HUDEP-2 (cell line): ENCODE results near the gene RPLP2.

Source experiments
- DNase-seq, 76 experiments: peaks; one replicate each; lab custom pipeline; 2025; ENCODE audit not compliant: unreplicated experiment in 76 of 76; lab: John Stamatoyannopoulos, UW

The RPLP2 gene

DNA sequence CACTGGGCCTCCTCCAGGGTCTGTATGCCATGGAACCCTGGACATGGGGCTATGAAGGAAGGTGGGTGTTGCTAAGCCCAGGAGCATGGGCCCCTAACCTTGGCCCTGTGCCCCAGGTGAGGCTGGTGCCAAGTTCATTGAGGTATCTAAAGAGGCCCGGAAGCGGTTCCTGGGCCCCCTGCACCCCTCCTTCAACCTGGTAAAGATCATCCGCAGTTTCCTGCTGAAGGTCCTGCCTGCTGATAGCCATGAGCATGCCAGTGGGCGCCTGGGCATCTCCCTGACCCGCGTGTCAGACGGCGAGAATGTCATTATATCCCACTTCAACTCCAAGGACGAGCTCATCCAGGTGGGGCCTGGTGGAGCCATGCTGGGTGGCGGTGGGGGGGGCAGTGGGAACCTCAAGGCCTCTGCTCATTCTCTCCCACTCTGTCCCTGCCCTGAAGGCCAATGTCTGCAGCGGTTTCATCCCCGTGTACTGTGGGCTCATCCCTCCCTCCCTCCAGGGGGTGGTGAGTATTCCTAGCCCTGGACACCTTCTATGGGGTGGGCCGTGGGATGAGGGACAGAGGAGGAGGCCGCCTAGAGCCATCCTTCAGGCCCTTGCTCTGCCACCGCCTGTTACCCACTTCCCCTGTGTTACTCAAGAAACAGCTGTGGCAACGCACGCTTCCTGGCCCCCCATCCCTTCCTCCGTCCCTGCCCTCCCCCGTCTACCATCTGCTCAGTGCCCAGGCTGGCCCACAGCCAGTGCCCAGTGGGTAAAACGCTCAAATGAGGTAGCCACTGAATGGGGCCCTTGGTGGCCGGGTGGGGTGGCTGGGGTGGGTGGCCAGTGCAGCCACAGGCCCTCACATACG, 12.0 kb downstream of the RPLP2 start:
- no peak for DNase-seq

GRCh38 chr11:823441-824291, 13.9 kb downstream of the RPLP2 start:
- no peak for DNase-seq

DNA sequence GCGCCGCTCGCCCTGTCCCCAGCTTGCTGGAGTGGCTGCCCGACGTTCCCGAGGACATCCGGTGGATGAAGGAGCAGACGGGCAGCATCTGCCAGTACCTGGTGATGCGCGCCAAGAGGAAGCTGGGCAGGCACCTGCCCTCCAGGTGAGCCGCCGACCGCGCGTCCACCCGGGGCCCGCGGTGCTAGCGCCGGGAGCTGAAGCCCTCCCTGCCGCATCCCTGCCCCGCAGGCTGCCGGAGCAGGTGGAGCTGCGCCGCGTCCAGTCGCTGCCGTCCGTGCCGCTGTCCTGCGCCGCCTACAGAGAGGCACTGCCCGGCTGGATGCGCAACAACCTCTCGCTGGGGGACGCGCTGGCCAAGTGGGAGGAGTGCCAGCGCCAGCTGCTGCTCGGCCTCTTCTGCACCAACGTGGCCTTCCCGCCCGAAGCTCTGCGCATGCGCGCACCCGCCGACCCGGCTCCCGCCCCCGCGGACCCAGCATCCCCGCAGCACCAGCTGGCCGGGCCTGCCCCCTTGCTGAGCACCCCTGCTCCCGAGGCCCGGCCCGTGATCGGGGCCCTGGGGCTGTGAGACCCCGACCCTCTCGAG, 14.6 kb downstream of the RPLP2 start:
- no peak for DNase-seq

DNA sequence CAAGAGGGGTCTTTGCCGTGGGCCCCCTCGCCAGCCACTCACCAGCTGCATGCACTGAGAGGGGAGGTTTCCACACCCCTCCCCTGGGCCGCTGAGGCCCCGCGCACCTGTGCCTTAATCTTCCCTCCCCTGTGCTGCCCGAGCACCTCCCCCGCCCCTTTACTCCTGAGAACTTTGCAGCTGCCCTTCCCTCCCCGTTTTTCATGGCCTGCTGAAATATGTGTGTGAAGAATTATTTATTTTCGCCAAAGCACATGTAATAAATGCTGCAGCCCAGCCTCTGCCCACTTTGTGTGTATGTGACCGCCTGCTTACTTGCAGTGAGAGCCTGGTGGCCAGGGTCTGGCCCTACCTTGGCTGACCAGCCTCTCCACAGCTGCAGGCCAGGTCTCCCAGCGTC, 15.2 kb downstream of the RPLP2 start:
- no peak for DNase-seq

GRCh38 chr11:825366-826226, 15.8 kb downstream of the RPLP2 start:
- DNase-seq: no peak

GRCh38 chr11:826227-826621, 16.5 kb downstream of the RPLP2 start:
- DNase-seq: no peak

- DNase-seq: no peak
Measured at GRCh38 chr11:826836-827145, 17.0 kb downstream of the RPLP2 start.

GRCh38 chr11:827146-827896, 17.6 kb downstream of the RPLP2 start:
- no peak for DNase-seq

DNA sequence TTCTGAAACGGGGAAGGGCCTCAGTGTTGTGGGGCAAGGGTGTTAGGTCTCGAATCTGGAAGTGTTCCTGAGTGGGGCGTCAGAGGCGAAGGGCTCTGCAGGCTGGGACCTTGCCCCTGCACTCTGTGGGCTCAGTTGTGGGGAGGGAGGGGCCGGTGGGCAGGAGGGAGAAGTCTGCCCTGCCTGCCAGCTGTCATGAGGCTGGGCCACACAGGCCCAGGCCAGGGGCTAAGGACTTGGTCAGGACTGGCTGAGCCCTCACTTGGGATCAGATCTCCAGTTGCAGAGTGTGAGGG, 18.1 kb downstream of the RPLP2 start, which contains the start of gene CRACR2B:
Gene CRACR2B, plus strand, starts transcription at position 23 of the 296 bp plus-strand sequence. CDS start 689 bp downstream, outside the sequence.
- DNase-seq: no peak

GRCh38 chr11:828506-829175, 18.9 kb downstream of the RPLP2 start:
- no peak for DNase-seq

- DNase-seq: no peak
Measured at GRCh38 chr11:829176-829846, 19.5 kb downstream of the RPLP2 start.

DNA sequence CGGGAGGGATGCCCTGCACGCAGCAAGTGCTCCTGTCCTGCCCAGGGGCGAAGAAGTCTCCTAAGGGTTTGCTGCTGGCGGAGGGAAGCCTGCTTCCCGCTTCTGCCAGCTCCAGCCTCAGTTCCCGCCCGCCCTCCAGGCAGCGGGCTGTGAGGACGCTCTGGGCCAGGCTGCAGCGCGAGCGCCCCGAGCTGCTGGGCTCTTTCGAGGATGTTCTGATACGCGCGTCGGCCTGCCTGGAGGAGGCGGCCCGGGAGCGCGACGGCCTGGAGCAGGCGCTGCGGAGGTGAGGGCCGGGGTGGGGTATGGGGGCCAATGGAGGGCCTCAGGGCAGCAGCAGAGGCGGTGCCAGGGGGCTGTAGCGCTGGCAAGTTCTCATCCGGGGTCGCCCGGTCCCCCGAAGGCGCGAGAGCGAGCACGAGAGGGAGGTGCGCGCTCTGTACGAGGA, 20.1 kb downstream of the RPLP2 start:
- no peak for DNase-seq

- DNase-seq: peak in 34 of 76 experiments; percentile 14 to 71 (median 44)
Measured at GRCh38 chr11:830295-831117, 20.7 kb downstream of the RPLP2 start.

DNA sequence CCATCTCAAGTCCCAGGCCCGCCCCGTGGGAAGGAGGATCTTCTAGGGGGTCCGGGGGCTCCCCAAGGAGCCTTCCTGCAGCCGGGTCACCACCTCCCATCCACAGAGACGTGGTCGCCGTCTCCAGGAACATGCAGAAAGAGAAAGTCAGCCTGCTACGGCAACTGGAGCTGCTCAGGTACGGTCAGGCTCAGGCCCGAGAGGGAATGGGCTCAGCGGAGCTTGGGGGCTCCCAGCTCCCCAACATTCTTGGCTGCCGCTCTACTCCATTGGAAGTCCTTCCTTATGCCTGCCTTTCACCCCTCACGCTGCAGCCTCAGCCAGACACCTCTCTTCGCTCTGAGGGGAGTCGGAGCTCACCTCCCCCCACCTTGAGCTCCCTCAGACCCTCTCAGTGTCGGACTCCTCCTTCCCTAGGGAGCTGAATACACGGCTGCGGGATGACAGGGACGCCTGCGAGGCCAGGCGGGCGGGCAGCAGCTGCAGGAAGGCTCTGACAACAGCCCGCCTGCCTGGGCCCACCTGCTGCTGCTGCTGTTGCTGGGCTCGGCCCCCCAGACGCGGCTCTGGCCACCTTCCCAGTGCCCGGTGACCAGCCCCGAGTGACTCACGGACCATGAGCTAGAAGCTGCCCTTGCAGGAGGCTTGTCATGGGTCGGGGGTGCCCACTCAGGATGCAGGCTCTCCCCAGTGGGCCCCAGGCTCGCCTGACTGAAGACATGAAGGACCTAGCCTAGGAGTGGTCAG, 21.5 kb downstream of the RPLP2 start:
- DNase-seq: no peak

DNA sequence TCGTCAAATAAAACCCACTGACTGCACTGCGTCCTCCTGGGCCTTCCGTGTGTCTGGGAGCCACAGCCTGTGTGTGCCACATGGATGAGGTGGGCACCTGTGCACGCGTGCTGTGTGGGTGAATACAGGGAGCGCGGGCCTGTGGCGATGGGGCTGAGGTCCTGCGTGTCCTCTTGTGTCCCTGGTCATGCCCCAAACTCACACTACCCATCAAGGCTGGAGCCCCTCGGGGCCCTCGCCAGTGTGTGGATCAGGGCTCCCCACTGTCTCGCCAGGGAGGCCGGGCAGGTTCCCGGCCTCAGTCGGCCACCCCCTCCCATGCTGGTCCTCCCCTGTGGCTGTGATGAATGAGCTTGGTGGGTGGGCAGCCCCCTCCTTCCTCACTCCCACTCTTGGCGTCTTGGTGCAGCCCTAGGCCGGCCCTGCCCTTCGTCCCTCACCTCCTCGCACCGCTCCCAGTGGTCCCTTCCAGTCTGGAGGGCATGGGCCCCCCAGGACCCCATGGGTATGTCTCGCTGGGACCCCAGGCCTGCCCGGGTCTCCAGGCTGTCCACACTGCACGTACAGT, 22.3 kb downstream of the RPLP2 start:
- DNase-seq: no peak

DNA sequence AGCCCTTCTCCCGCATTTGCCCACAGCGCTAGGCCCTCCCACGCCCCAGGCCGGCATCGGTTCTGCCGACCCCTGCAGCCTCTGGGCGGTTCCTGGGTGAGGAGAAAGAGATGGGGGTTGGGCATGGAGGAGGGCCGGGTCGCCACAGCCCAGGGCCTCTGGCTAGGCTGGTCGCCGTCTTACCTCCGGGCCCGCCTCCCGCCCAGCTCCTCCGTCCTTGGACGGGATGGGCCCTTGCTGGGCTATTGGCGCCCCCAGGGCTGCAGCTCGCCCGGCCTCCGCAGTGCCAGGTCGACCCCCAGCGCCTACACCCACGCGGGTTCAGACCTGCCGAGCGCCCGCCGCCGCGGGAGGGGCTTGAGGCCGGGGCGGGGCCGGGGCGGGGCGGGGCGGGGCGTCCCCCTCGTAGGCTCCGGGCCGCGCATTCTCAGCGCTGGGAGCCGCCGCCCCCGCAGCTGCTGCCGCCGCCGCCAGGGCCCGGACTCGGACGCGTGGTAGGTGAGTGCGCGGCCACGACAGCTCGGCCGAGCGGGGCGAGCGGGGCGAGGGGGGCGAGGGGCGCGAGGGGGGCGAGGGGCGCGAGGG, 22.9 kb downstream of the RPLP2 start, which contains the start of gene CD151:
Gene CD151, plus strand, starts transcription at position 424 of the 585 bp plus-strand sequence. CDS start 3,118 bp downstream, outside the sequence.
- peak in 13 of 76 experiments; percentile 20 to 67 (median 45) for DNase-seq
